Ectodermal cell (in vitro differentiated cells): ENCODE data around the gene TPD52L1.

ENCODE experiments used
- H3K27ac ChIP-seq: 2 replicates; pipeline ENCODE4 v1.7.0; 2013; ENCODE audit warnings: mild to moderate bottlenecking, low read depth, low read length; ENCODE audit not compliant: insufficient read depth, poor library complexity, severe bottlenecking
- H3K27me3 ChIP-seq: 2 replicates; pipeline ENCODE4 v1.7.0; 2013; ENCODE audit warnings: mild to moderate bottlenecking, low read length; ENCODE audit not compliant: insufficient read depth, control insufficient read depth, poor library complexity, severe bottlenecking
- H3K36me3 ChIP-seq: one replicate; pipeline ENCODE4 v1.7.0; 2013; ENCODE audit warnings: low read length; ENCODE audit not compliant: control insufficient read depth, insufficient read depth
- H3K4me1 ChIP-seq: one replicate; pipeline ENCODE4 v1.7.0; 2013; ENCODE audit warnings: low read length; ENCODE audit not compliant: control insufficient read depth, insufficient read depth
- H3K4me3 ChIP-seq: 2 replicates; pipeline ENCODE4 v1.7.0; 2013; ENCODE audit warnings: low read depth, low read length, control low read depth; ENCODE audit not compliant: insufficient read depth
- H3K9me3 ChIP-seq: 2 replicates; pipeline ENCODE4 v1.7.0; 2013; ENCODE audit warnings: mild to moderate bottlenecking, low read length, moderate library complexity; ENCODE audit not compliant: control insufficient read depth
- WGBS, 2 experiments: methylation state at CpG; one replicate each; pipeline ENCODE4 v1.1.7; 2013; ENCODE audit warnings: missing lambda C conversion rate in 2 of 2; 5-methylcytosine and 5-hydroxymethylcytosine counted together

The TPD52L1 gene

GRCh38 chr6:125170376-125170775 lies 16.8 kb downstream of the TPD52L1 start:
- 89 to 100% methylated on average over 1 of the region's 1 CpG for WGBS, 2 experiments
- H3K4me3 ChIP-seq: no peak overlapping the region
- H3K27me3 ChIP-seq: no peaks in the 10 kb centered on the region
- H3K4me1 ChIP-seq: no peaks in the 10 kb centered on the region
- no peaks in the 10 kb centered on the region for H3K9me3 ChIP-seq
- no peak overlapping the region for H3K27ac ChIP-seq
- H3K36me3 ChIP-seq: no peaks in the 10 kb centered on the region

- Histone ChIP-seq H3K4me1 (no peaks in the 10 kb centered on the region), H3K9me3 (no peaks in the 10 kb centered on the region), H3K36me3 (no peaks in the 10 kb centered on the region), H3K27ac (no peak overlapping the region), H3K4me3 (no peak overlapping the region), H3K27me3 (no peaks in the 10 kb centered on the region)
- WGBS, 2 experiments: 94 to 95% methylated on average over 3 to 5 of the region's 6 CpGs
These were observed 19.9 kb downstream of the TPD52L1 start for GRCh38 chr6:125173341-125174095.

- 83 to 88% methylated on average over 1 of the region's 1 CpG for WGBS, 2 experiments
- no peaks in the 10 kb centered on the region for H3K4me1 ChIP-seq
- H3K36me3 ChIP-seq: no peaks in the 10 kb centered on the region
- H3K9me3 ChIP-seq: no peaks in the 10 kb centered on the region
- H3K4me3 ChIP-seq: no peak overlapping the region
- H3K27me3 ChIP-seq: no peaks in the 10 kb centered on the region
- H3K27ac ChIP-seq: no peak overlapping the region
These were observed 21.1 kb downstream of the TPD52L1 start for GRCh38 chr6:125174626-125175025.

DNA sequence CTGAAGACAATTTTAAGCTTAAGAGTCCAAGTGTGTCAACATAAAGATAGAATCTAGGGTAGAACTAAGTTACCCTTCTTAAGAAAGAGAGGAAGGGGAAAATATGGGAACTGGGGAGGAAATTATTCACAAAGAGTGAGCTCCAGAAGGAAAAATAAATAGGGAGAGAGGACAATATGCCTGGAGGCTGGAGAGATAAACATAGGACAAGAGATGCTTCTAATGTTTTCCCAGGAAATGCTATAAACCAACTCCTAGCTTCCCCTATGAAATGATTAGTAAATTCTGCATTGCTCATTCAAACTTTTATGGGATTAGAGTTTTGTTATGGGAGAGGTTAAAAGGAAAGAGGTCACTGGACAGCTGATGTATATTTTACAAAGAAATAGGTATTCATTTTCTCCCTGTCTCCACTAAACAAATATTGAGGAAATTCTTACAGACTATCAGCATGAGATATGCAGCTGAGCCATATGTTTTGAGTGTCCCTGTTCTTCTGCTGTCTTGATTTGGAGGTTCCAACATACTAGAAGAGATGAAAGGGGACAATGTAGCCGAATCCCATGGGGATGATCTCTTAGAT lies 22.0 kb downstream of the TPD52L1 start:
- no peaks in the 10 kb centered on the region for H3K9me3 ChIP-seq
- WGBS, 2 experiments: 96 to 98% methylated on average over 1 of the region's 1 CpG
- no peak overlapping the region for H3K4me3 ChIP-seq
- no peaks in the 10 kb centered on the region for H3K36me3 ChIP-seq
- H3K27me3 ChIP-seq: no peaks in the 10 kb centered on the region
- no peak overlapping the region for H3K27ac ChIP-seq
- no peaks in the 10 kb centered on the region for H3K4me1 ChIP-seq

DNA sequence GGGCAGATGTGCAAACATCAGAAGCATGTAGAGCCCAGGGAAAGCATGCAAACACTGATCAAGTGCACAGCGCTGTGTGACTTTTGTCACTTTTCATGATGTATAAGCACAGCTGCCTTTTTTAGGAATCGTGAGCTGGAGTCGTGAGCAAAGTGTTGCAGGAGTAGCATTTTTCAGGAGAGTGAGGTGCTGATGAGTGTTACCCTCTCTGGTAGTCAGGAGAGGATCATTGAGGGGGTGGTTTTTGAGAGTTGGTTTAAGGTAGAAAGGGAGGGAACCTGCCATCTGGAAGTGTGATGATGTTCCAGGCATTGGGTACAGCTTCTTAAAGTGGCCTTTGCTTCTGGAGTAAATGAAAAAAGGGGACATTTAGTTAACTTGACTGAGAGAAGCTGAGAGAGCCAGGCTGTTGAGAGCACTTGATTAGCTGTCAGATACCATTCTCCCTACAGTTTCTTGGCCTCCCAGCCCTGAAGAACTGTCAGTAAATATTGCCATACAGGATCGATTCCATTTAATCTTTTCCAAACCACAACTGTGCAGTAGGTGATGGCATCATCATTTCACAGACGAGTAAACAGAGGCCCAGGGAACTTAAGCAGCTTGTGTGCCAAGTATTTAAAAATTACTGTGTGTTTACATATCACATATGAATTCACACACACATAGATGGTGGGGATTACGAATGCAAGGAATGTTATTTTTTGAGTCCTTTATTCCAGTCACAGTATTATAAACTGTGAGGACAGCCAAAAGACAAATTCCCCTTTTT lies 28.9 kb downstream of the TPD52L1 start:
- H3K4me3 ChIP-seq: no peak overlapping the region
- no peaks in the 10 kb centered on the region for H3K4me1 ChIP-seq
- H3K27ac ChIP-seq: no peak overlapping the region
- no peaks in the 10 kb centered on the region for H3K27me3 ChIP-seq
- H3K9me3 ChIP-seq: no peaks in the 10 kb centered on the region
- 92 to 94% methylated on average over 5 to 6 of the region's 6 CpGs for WGBS, 2 experiments
- no peaks in the 10 kb centered on the region for H3K36me3 ChIP-seq

- Histone ChIP-seq H3K4me3 (no peak overlapping the region), H3K36me3 (no peaks in the 10 kb centered on the region), H3K4me1 (no peaks in the 10 kb centered on the region), H3K27ac (no peak overlapping the region), H3K9me3 (no peaks in the 10 kb centered on the region), H3K27me3 (no peaks in the 10 kb centered on the region)
- WGBS, 2 experiments: 91 to 93% methylated on average over 4 to 6 of the region's 6 CpGs
These were observed 29.8 kb downstream of the TPD52L1 start for GRCh38 chr6:125183391-125183790.

DNA sequence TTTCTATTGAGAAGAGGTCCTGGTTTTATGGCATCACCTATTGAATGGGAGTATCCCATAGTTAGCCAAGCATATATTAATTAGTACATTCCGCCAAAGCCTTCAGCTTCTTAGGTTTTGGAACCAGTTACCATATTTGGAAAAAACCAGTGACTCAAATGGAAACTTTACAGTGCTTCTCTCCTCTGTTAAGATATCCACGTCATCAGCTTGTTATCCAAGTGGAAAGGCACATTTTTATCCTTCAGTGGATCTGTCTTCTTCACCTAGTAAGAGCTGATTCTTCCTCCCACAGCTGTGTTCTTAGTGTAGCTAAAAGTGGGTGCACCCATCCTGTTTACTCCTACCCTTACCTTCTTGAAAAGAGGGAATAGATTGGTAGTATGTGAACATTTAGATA lies 34.5 kb downstream of the TPD52L1 start:
- 91 to 94% methylated on average over 2 of the region's 2 CpGs for WGBS, 2 experiments
- no peak overlapping the region for H3K4me3 ChIP-seq
- H3K9me3 ChIP-seq: no peaks in the 10 kb centered on the region
- H3K27me3 ChIP-seq: no peaks in the 10 kb centered on the region
- peaks cover 15% of the 10 kb centered on the region for H3K4me1 ChIP-seq
- no peak overlapping the region for H3K27ac ChIP-seq
- H3K36me3 ChIP-seq: no peaks in the 10 kb centered on the region

GRCh38 chr6:125188594-125189203 lies 35.1 kb downstream of the TPD52L1 start:
- Histone ChIP-seq H3K4me3 (no peak overlapping the region), H3K36me3 (no peaks in the 10 kb centered on the region), H3K9me3 (no peaks in the 10 kb centered on the region), H3K4me1 (peaks cover 15% of the 10 kb centered on the region), H3K27ac (no peak overlapping the region), H3K27me3 (no peaks in the 10 kb centered on the region)
- WGBS, 2 experiments: 91 to 100% methylated on average over 1 of the region's 1 CpG

DNA sequence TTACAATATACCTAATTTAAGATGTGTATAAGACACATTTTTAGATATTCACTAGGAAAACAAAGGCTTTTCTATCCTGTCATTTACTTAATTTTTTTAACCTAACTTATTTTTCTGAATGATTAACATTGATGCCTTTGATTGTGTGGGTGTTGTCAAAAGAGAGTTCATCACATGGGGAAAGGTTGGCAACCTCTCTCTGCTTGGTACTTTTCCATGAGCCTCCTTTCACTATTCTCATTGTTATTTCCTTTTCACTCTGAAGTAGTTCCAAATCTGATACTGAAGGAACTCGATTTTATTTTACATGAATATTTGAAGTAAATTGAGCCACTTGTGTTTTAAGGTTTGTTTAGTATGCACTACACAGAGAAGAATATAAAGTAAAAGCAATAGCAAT lies 35.9 kb downstream of the TPD52L1 start:
- H3K4me3 ChIP-seq: no peak overlapping the region
- WGBS, 2 experiments: no CpG with 5 or more reads among the region's 1 CpG
- no peaks in the 10 kb centered on the region for H3K36me3 ChIP-seq
- no peak overlapping the region for H3K27ac ChIP-seq
- no peaks in the 10 kb centered on the region for H3K9me3 ChIP-seq
- no peaks in the 10 kb centered on the region for H3K27me3 ChIP-seq
- H3K4me1 ChIP-seq: peaks cover 15% of the 10 kb centered on the region

DNA sequence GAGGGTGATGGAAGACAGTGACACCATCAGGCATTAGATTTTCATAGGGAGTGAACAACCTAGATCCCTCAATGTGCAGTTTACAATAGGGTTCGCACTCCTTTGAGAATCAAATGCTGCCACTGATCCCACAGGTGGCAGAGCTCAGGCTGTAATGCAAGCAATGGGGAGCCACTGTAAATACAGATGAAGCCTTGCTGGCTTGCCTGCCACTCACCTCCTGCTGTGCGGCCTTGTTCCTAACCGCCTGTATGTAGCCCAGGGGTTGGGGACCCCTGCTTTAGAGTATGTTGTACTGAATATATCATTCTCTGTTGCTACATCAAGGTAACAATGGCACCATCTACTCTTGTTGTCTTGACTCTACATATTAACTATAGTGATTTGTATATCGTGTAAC lies 37.1 kb downstream of the TPD52L1 start:
- Histone ChIP-seq H3K27ac (no peak overlapping the region), H3K9me3 (no peaks in the 10 kb centered on the region), H3K27me3 (no peaks in the 10 kb centered on the region), H3K36me3 (no peaks in the 10 kb centered on the region), H3K4me1 (peaks cover 15% of the 10 kb centered on the region), H3K4me3 (no peak overlapping the region)
- 61 to 82% methylated on average over 2 to 3 of the region's 4 CpGs for WGBS, 2 experiments
